Measurements from ENCODE around the gene RAP1B.

RAP1B gene

GRCh38 chr12:68610370-68611093, at the start of gene RAP1B:
TSS of gene RAP1B (plus strand) at chr12:68610899. CDS start at chr12:68648725, 37,826 bp downstream.
- peak; percentile 80 for DNase-seq

- no peak for DNase-seq
These were observed 48.9 kb upstream of the RAP1B start for GRCh38 chr12:68561830-68562229.

GRCh38 chr12:68564166-68564565, 46.5 kb upstream of the RAP1B start:
- DNase-seq = no peak

GRCh38 chr12:68565391-68565903, 45.3 kb upstream of the RAP1B start:
- no peak for DNase-seq

GRCh38 chr12:68568922-68569569, 41.7 kb upstream of the RAP1B start:
- no peak for DNase-seq

- DNase-seq = no peak
These were observed 38.0 kb upstream of the RAP1B start for GRCh38 chr12:68572661-68573060.

- DNase-seq = no peak
These were observed 37.3 kb upstream of the RAP1B start for GRCh38 chr12:68573406-68573805.

GRCh38 chr12:68577949-68578348, 32.8 kb upstream of the RAP1B start:
- no peak for DNase-seq

GRCh38 chr12:68578765-68579164, 31.9 kb upstream of the RAP1B start:
- DNase-seq = no peak

GRCh38 chr12:68579254-68579653, 31.4 kb upstream of the RAP1B start:
- no peak for DNase-seq

- DNase-seq = no peak
These were observed 29.8 kb upstream of the RAP1B start for GRCh38 chr12:68580911-68581310.

GRCh38 chr12:68581926-68582325, 28.8 kb upstream of the RAP1B start:
- no peak for DNase-seq

GRCh38 chr12:68585966-68586365, 24.7 kb upstream of the RAP1B start:
- no peak for DNase-seq

- DNase-seq = no peak
These were observed 23.2 kb upstream of the RAP1B start for GRCh38 chr12:68587448-68587873.

GRCh38 chr12:68589194-68589593, 21.5 kb upstream of the RAP1B start:
- no peak for DNase-seq

- peak; percentile 90 for DNase-seq
These were observed 18.8 kb upstream of the RAP1B start for GRCh38 chr12:68591734-68592418.

- no peak for DNase-seq
These were observed 15.5 kb upstream of the RAP1B start for GRCh38 chr12:68595241-68595640.

- DNase-seq = no peak
These were observed 8.9 kb upstream of the RAP1B start for GRCh38 chr12:68601767-68602166.

GRCh38 chr12:68602720-68603119, 8.0 kb upstream of the RAP1B start:
- DNase-seq = no peak

- DNase-seq = no peak
These were observed 2.5 kb upstream of the RAP1B start for GRCh38 chr12:68608191-68608590.

GRCh38 chr12:68609998-68610369, 715 bp upstream of the RAP1B start:
- DNase-seq = no peak

GRCh38 chr12:68611094-68611805, 551 bp downstream of the RAP1B start:
- peak; percentile 46 for DNase-seq

GRCh38 chr12:68611806-68612160, 1.1 kb downstream of the RAP1B start:
- no peak for DNase-seq
